CD4-positive, CD25-positive, alpha-beta regulatory T cell (primary cell): ENCODE measurements around the gene ZNF101. TPM values are rescaled to one million over a fixed set of nuclear protein-coding genes. Genes with fewer than 3 reads are reported as not detected.

Experiments
- ATAC-seq, 2 donors: fragments of 150-1000 bp; cut with Tn5 transposase; one replicate each; pipeline ENCODE4 v1.10.0; 2021; ENCODE audit warnings: low read depth in 2 of 2, moderate number of reproducible peaks in 2 of 2, moderate library complexity in 1 of 2
- DNase-seq, 3 donors: peaks; one replicate each; pipeline versions ENCODE4 v3.0.0 to v3.0.0-alpha.2; 2012 to 2022; ENCODE audit warnings: mixed read lengths in 1 of 3
- H3K27ac ChIP-seq: one replicate; pipeline ENCODE4 v1.7.0; 2013; ENCODE audit warnings: mild to moderate bottlenecking, low read length; ENCODE audit not compliant: insufficient read depth, poor library complexity, severe bottlenecking
- H3K27me3 ChIP-seq: one replicate; pipeline ENCODE4 v1.7.0; 2013; ENCODE audit warnings: low read length; ENCODE audit not compliant: control insufficient read depth, insufficient read depth
- H3K36me3 ChIP-seq: one replicate; pipeline ENCODE4 v1.7.0; 2013; ENCODE audit warnings: mild to moderate bottlenecking, low read length, moderate library complexity; ENCODE audit not compliant: control insufficient read depth, insufficient read depth
- H3K4me1 ChIP-seq: 2 replicates; pipeline ENCODE4 v1.7.0; 2013; ENCODE audit warnings: mild to moderate bottlenecking, low read length; ENCODE audit not compliant: insufficient read depth, control insufficient read depth, poor library complexity, severe bottlenecking
- H3K4me3 ChIP-seq: one replicate; pipeline ENCODE4 v1.7.0; 2013; ENCODE audit warnings: low read depth, mild to moderate bottlenecking, low read length, moderate library complexity
- H3K9me3 ChIP-seq, 2 experiments: 1 replicate in 1 of 2; 2 replicates in 1 of 2; pipeline ENCODE4 v1.7.0; 2013; ENCODE audit warnings: low read length in 2 of 2, mild to moderate bottlenecking in 1 of 2, moderate library complexity in 1 of 2; ENCODE audit not compliant: control insufficient read depth in 2 of 2
- H3K27ac Mint-ChIP-seq, 3 donors: one replicate each; pipeline ENCODE4 v1.8.0; 2020 to 2022; ENCODE audit warnings: mild to moderate bottlenecking in 3 of 3, mixed read lengths in 3 of 3, moderate library complexity in 2 of 3
- H3K27me3 Mint-ChIP-seq: one replicate; pipeline ENCODE4 v1.8.0; 2022; ENCODE audit warnings: mild to moderate bottlenecking, mixed read lengths
- H3K36me3 Mint-ChIP-seq: one replicate; pipeline ENCODE4 v1.8.0; 2020; ENCODE audit warnings: mixed read lengths
- H3K4me1 Mint-ChIP-seq, 4 donors: one replicate each; pipeline ENCODE4 v1.8.0; 2020 to 2022; ENCODE audit warnings: mixed read lengths in 4 of 4, mild to moderate bottlenecking in 1 of 4
- H3K4me3 Mint-ChIP-seq, 4 donors: one replicate each; pipeline ENCODE4 v1.8.0; 2020 to 2022; ENCODE audit warnings: mild to moderate bottlenecking in 4 of 4, mixed read lengths in 4 of 4, moderate library complexity in 3 of 4
- H3K9me3 Mint-ChIP-seq, 7 donors: one replicate each; pipeline ENCODE4 v1.8.0; 2020 to 2022; ENCODE audit warnings: mixed read lengths in 7 of 7, mild to moderate bottlenecking in 3 of 7, moderate library complexity in 2 of 7
- polyA plus RNA-seq, 4 donors: library from polyadenylated mRNA; unstranded; fragments of 300-500 nt; fragmentation: Illumina TruSeq; gene quantifications; one replicate each; pipeline ENCODE4 v1.2.3, GENCODE V29; 2021
- total RNA-seq: library from RNA; stranded (reverse); gene quantifications from one replicate; pipeline ENCODE4 v1.2.3, GENCODE V29; 2022

Gene ZNF101
- total and polyA plus RNA-seq, 5 donors from 2014 or later: 84.4 to 168 (median 124) TPM

GRCh38 chr19:19627621-19628500 lies 40.8 kb upstream of the ZNF101 start, which contains the start of gene LPAR2:
Gene LPAR2 (minus strand): TSS chr19:19628220. CDS start chr19:19627275, 945 bp downstream.
- H3K9me3 Mint-ChIP-seq: peaks cover 0 to 2% (median 0%) of the 10 kb centered on the region in 7 donors
- H3K4me3 Mint-ChIP-seq: peak within 1 kb of the TSS; percentile 89 to 99 (median 98)
- peaks cover 30% of the 10 kb centered on the region for H3K36me3 ChIP-seq
- H3K27me3 Mint-ChIP-seq: no peaks in the 10 kb centered on the region
- no peaks in the 10 kb centered on the region for H3K9me3 ChIP-seq
- peak; percentile 83 to 85 for ATAC-seq
- no peaks in the 10 kb centered on the region for H3K27me3 ChIP-seq
- H3K27ac Mint-ChIP-seq: peak within 1 kb of the TSS; percentile 95 to 99 (median 96)
- H3K4me1 ChIP-seq: peaks cover 29% of the 10 kb centered on the region
- H3K4me1 Mint-ChIP-seq: peaks cover 5 to 50% (median 17%) of the 10 kb centered on the region in 4 donors
- peak; percentile 81 to 84 (median 83) for DNase-seq
- peak within 1 kb of the TSS; percentile 84 for H3K4me3 ChIP-seq
- peaks cover 16% of the 10 kb centered on the region for H3K36me3 Mint-ChIP-seq
- peak within 1 kb of the TSS; percentile 88 for H3K27ac ChIP-seq

- peak; percentile 6 to 22 for ATAC-seq
- Mint-ChIP-seq H3K27me3 (no peaks in the 10 kb centered on the region), H3K4me3 (peak overlapping the region; percentile 80 to 93 (median 88)), H3K27ac (peak overlapping the region; percentile 58 to 93 (median 76)), H3K9me3 (peaks cover 0 to 2% (median 0%) of the 10 kb centered on the region in 7 donors), H3K36me3 (peaks cover 23% of the 10 kb centered on the region), H3K4me1 (peaks cover 5 to 51% (median 22%) of the 10 kb centered on the region in 4 donors)
- H3K9me3 ChIP-seq: no peaks in the 10 kb centered on the region
- H3K27ac ChIP-seq: peak overlapping the region; percentile 88
- peaks cover 34% of the 10 kb centered on the region for H3K36me3 ChIP-seq
- peak in 2 of 3 donors; percentile 34 to 44 for DNase-seq
- H3K27me3 ChIP-seq: no peaks in the 10 kb centered on the region
- no peak overlapping the region for H3K4me3 ChIP-seq
- peaks cover 29% of the 10 kb centered on the region for H3K4me1 ChIP-seq
Measured at GRCh38 chr19:19628501-19629134, 40.0 kb upstream of the ZNF101 start.

GRCh38 chr19:19630062-19630414 lies 38.6 kb upstream of the ZNF101 start:
- peaks cover 5 to 47% (median 20%) of the 10 kb centered on the region in 4 donors for H3K4me1 Mint-ChIP-seq
- Histone ChIP-seq H3K27ac (no peak overlapping the region), H3K4me1 (peaks cover 29% of the 10 kb centered on the region), H3K9me3 (no peaks in the 10 kb centered on the region), H3K4me3 (no peak overlapping the region), H3K27me3 (no peaks in the 10 kb centered on the region), H3K36me3 (peaks cover 37% of the 10 kb centered on the region)
- H3K9me3 Mint-ChIP-seq: peaks cover 0 to 2% (median 0%) of the 10 kb centered on the region in 7 donors
- H3K4me3 Mint-ChIP-seq: peak overlapping the region in 2 of 4 donors; percentile 56 to 84
- peaks cover 34% of the 10 kb centered on the region for H3K36me3 Mint-ChIP-seq
- H3K27ac Mint-ChIP-seq: peak overlapping the region in 1 of 3 donors; percentile 95
- no peaks in the 10 kb centered on the region for H3K27me3 Mint-ChIP-seq
- DNase-seq (no peak), ATAC-seq (no peak)

GRCh38 chr19:19630426-19630825 lies 38.2 kb upstream of the ZNF101 start:
- H3K27ac Mint-ChIP-seq: peak overlapping the region in 1 of 3 donors; percentile 95
- H3K36me3 ChIP-seq: peaks cover 40% of the 10 kb centered on the region
- no peak for ATAC-seq

DNA sequence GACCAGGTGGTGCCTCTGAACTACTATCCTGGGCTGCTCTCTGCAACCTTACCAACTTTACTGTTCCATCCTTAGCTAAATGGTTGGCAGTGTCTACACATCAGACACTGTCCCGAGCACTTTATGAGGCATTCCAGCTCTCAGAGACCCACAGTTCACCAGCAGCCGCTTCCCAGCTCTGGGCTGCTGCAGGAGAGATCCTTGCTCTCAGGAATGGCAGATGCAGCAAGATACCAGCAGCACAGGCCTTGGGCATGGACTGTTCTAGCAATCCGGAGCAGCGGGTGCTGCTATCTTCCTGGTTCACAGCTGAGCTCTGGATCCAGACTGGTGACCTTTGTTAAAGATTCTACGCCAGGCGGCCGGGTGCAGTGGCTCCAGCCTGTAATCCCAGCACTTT lies 37.3 kb upstream of the ZNF101 start:
- H3K4me3 Mint-ChIP-seq: peak overlapping the region in 1 of 4 donors; percentile 84
- ATAC-seq: no peak
- H3K4me3 ChIP-seq: no peak overlapping the region
- peaks cover 36% of the 10 kb centered on the region for H3K36me3 Mint-ChIP-seq
- peak overlapping the region in 1 of 3 donors; percentile 52 for H3K27ac Mint-ChIP-seq
- no peak overlapping the region for H3K27ac ChIP-seq
- peaks cover 1 to 41% (median 16%) of the 10 kb centered on the region in 4 donors for H3K4me1 Mint-ChIP-seq
- DNase-seq: no peak
- H3K27me3 Mint-ChIP-seq: no peaks in the 10 kb centered on the region
- H3K4me1 ChIP-seq: peaks cover 19% of the 10 kb centered on the region
- peaks cover 0 to 2% (median 0%) of the 10 kb centered on the region in 7 donors for H3K9me3 Mint-ChIP-seq
- peaks cover 46% of the 10 kb centered on the region for H3K36me3 ChIP-seq
- no peaks in the 10 kb centered on the region for H3K9me3 ChIP-seq
- H3K27me3 ChIP-seq: no peaks in the 10 kb centered on the region

More at GRCh38 chr19:19630426-19630825, 38.2 kb upstream of the ZNF101 start:
- peaks cover 34% of the 10 kb centered on the region for H3K36me3 Mint-ChIP-seq
- H3K4me1 Mint-ChIP-seq: peaks cover 5 to 46% (median 20%) of the 10 kb centered on the region in 4 donors
- Histone ChIP-seq H3K4me3 (no peak overlapping the region), H3K4me1 (peaks cover 26% of the 10 kb centered on the region), H3K27ac (no peak overlapping the region), H3K9me3 (no peaks in the 10 kb centered on the region), H3K27me3 (no peaks in the 10 kb centered on the region)
- H3K4me3 Mint-ChIP-seq: peak overlapping the region in 3 of 4 donors; percentile 45 to 84 (median 68)
- DNase-seq: no peak
- no peaks in the 10 kb centered on the region for H3K27me3 Mint-ChIP-seq
- H3K9me3 Mint-ChIP-seq: peaks cover 0 to 2% (median 0%) of the 10 kb centered on the region in 7 donors

DNA sequence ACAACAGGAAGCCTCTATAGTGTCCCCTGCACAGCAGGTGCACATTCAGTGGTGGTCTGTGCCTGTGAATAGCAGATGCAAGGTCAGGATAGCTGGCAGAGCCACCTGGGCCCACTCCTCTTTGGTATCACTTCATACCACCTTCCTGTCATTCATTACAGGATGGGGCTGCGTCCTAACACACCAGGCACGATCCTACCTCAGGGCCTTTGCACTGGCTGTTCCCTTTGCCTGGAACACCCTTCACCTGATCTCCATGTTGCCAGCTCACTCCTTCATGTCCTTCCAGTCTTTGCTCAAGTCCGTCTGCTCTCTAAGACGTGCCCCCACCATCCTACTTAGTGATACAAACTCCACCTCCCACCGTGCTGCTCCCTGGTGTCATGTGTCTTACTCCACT lies 36.0 kb upstream of the ZNF101 start:
- Histone ChIP-seq H3K9me3 (no peaks in the 10 kb centered on the region), H3K27ac (no peak overlapping the region), H3K4me1 (peaks cover 6% of the 10 kb centered on the region), H3K27me3 (no peaks in the 10 kb centered on the region), H3K36me3 (peaks cover 57% of the 10 kb centered on the region), H3K4me3 (no peak overlapping the region)
- peaks cover 0 to 2% (median 0%) of the 10 kb centered on the region in 7 donors for H3K9me3 Mint-ChIP-seq
- ATAC-seq: no peak
- H3K27ac Mint-ChIP-seq: peak overlapping the region in 1 of 3 donors; percentile 10
- peaks cover 0 to 34% (median 7%) of the 10 kb centered on the region in 4 donors for H3K4me1 Mint-ChIP-seq
- H3K4me3 Mint-ChIP-seq: peak overlapping the region in 2 of 4 donors; percentile 38 to 77
- no peaks in the 10 kb centered on the region for H3K27me3 Mint-ChIP-seq
- peaks cover 32% of the 10 kb centered on the region for H3K36me3 Mint-ChIP-seq
- no peak for DNase-seq

DNA sequence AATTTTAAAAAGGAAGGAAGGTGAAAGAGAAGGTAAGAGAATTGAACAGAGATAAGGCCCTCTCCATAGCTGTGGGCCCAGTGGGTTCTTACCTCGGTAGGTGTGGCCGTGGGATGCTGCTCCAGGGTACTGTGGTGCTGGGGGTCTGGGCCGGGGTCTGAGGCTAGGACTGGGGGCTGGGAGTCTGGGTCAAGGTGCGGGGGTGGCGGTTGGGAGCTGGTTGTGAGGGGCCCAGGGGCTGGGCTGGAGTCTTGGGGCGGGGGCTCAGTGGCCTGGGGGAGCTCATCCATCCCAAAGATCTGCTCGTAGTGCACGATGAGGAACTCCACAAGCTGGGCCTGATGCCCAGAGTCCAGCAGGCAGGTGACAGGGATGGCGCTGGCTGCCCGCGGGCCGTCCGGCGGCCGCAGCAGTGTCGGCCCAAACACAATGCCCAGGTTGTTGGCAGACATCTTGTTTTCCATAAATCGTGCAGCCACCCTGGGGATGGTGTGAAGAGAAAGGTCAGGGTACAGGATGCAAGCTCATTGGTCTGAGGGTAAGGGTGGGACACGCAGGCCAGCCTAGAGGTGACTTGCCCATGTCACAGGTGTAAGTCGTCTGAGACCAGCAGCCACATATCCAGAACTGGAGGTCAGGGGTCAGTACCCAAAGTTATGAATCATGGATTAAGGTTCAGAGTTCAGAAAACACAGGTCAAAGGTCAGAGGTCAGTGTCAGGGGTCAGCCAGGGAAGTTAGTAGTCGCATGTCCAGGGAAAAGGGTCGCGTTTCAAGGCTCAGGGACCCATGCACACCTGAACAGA lies 34.7 kb upstream of the ZNF101 start:
- H3K36me3 Mint-ChIP-seq: peaks cover 35% of the 10 kb centered on the region
- Histone ChIP-seq H3K27ac (no peak overlapping the region), H3K9me3 (no peaks in the 10 kb centered on the region), H3K27me3 (no peaks in the 10 kb centered on the region), H3K4me1 (peaks cover 1% of the 10 kb centered on the region), H3K4me3 (no peak overlapping the region), H3K36me3 (peaks cover 66% of the 10 kb centered on the region)
- H3K27me3 Mint-ChIP-seq: no peaks in the 10 kb centered on the region
- peaks cover 0 to 31% (median 8%) of the 10 kb centered on the region in 4 donors for H3K4me1 Mint-ChIP-seq
- H3K4me3 Mint-ChIP-seq: peak overlapping the region in 2 of 4 donors; percentile 43 to 77
- ATAC-seq (no peak), DNase-seq (no peak)
- peak overlapping the region in 2 of 3 donors; percentile 78 to 93 for H3K27ac Mint-ChIP-seq
- H3K9me3 Mint-ChIP-seq: peaks cover 0 to 2% (median 0%) of the 10 kb centered on the region in 7 donors
